Activated CD8-positive, alpha-beta memory T cell treated with anti-CD3 and anti-CD28 coated beads, Interleukin-2, amount 50 U/mL, for 1 hour (primary cell): Measurements from ENCODE around the gene SH3RF3.

ENCODE experiments used
- DNase-seq: peaks from one replicate; pipeline ENCODE4 v3.0.0-alpha.2; 2020; ENCODE audit errors: extremely low read depth

The SH3RF3 gene

GRCh38 chr2:109180786-109181185 is 51.8 kb downstream of the SH3RF3 start:
- no peak for DNase-seq

- no peak for DNase-seq
Observed at GRCh38 chr2:109182426-109182825, 53.4 kb downstream of the SH3RF3 start.

- no peak for DNase-seq
Observed at GRCh38 chr2:109183871-109184270, 54.9 kb downstream of the SH3RF3 start.

GRCh38 chr2:109184368-109184767 is 55.4 kb downstream of the SH3RF3 start:
- no peak for DNase-seq

GRCh38 chr2:109185338-109185737 is 56.3 kb downstream of the SH3RF3 start:
- no peak for DNase-seq

GRCh38 chr2:109185821-109186570 is 57.0 kb downstream of the SH3RF3 start:
- DNase-seq, result no peak

GRCh38 chr2:109186656-109187250 is 57.7 kb downstream of the SH3RF3 start:
- DNase-seq, result no peak

- no peak for DNase-seq
Observed at GRCh38 chr2:109187711-109188495, 58.9 kb downstream of the SH3RF3 start.

GRCh38 chr2:109188496-109188890 is 59.5 kb downstream of the SH3RF3 start:
- DNase-seq, result no peak

- DNase-seq, result no peak
Observed at GRCh38 chr2:109188898-109189297, 59.9 kb downstream of the SH3RF3 start.

GRCh38 chr2:109189751-109190150 is 60.7 kb downstream of the SH3RF3 start:
- DNase-seq, result no peak

- no peak for DNase-seq
Observed at GRCh38 chr2:109193807-109194619, 65.0 kb downstream of the SH3RF3 start.

- DNase-seq, result no peak
Observed at GRCh38 chr2:109194620-109194937, 65.6 kb downstream of the SH3RF3 start.

- no peak for DNase-seq
Observed at GRCh38 chr2:109195193-109196045, 66.4 kb downstream of the SH3RF3 start.

- DNase-seq, result no peak
Observed at GRCh38 chr2:109196081-109196875, 67.3 kb downstream of the SH3RF3 start.

- no peak for DNase-seq
Observed at GRCh38 chr2:109197491-109198418, 68.8 kb downstream of the SH3RF3 start.

GRCh38 chr2:109199790-109200189 is 70.8 kb downstream of the SH3RF3 start:
- DNase-seq, result no peak

- no peak for DNase-seq
Observed at GRCh38 chr2:109200616-109201464, 71.8 kb downstream of the SH3RF3 start.
